ENCODE results near the gene FRMPD2.

GRCh38 chr10:48306265-48306869 is 31.9 kb upstream of the FRMPD2 start, which contains the start of gene MAPK8:
- TF ChIP-seq CTCF (IDR thresholded peaks at IDR 0.05) (no peak), POLR2A (IDR thresholded peaks at IDR 0.05; ENCODE audit: low read depth) (peak; percentile 90), POLR2AphosphoS5 (IDR thresholded peaks at IDR 0.05) (peak; percentile 88 to 93), EP300 (IDR thresholded peaks at IDR 0.05) (no peak)
